GM19240 (cell line): ENCODE data around the gene FOXD1.
"Not testable (repeated sequence)": the region's sequence is repeated elsewhere in the genome, so short reads cannot be mapped to it uniquely, and the experiment has no call there.

Source experiments
- DNase-seq: peaks from one replicate; pipeline ENCODE4 v3.0.0; 2011; ENCODE audit warnings: low spot score; ENCODE audit not compliant: insufficient read length

The FOXD1 gene

GRCh38 chr5:73417303-73418034, 31.1 kb downstream of the FOXD1 start:
- DNase-seq, result no peak

- no peak for DNase-seq
These were observed 33.0 kb downstream of the FOXD1 start for GRCh38 chr5:73415617-73416016.

GRCh38 chr5:73415171-73415570, 33.4 kb downstream of the FOXD1 start:
- DNase-seq, result no peak

GRCh38 chr5:73412597-73412988, 36.0 kb downstream of the FOXD1 start:
- no peak for DNase-seq

GRCh38 chr5:73411936-73412596, 36.5 kb downstream of the FOXD1 start:
- DNase-seq, result no peak

- DNase-seq, result not testable (repeated sequence)
These were observed 38.6 kb downstream of the FOXD1 start for GRCh38 chr5:73409927-73410326.

GRCh38 chr5:73405691-73406090, 42.9 kb downstream of the FOXD1 start:
- DNase-seq, result no peak

GRCh38 chr5:73399775-73400174, 48.8 kb downstream of the FOXD1 start:
- DNase-seq, result no peak
